T-helper 9 cell (primary cell): ENCODE measurements around the gene RNF43.
"Not testable (repeated sequence)": the region's sequence is repeated elsewhere in the genome, so short reads cannot be mapped to it uniquely, and the experiment has no call there.

Source experiments
- DNase-seq: peaks from one replicate; pipeline ENCODE4 v3.0.0-alpha.2; 2020

Gene RNF43

DNA sequence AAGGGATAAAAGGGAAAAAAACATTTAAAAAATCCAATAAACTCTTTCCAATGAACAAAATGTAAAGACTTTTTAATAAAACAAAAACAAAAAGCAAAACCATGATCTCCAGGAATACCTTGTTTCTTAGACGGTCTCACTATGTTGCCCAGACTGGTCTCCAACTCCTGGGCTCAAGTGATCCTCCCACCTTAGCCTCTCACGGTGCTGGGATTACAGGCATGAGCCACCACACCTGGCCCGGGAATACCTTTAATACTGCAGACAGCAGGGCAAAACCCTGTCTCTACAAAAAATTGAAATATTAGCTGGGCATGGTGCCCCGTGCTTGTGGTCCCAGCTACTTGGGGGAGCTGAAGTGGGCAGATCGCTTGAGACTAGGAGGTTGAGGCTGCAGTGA, 7.9 kb downstream of the RNF43 start:
- no peak for DNase-seq

DNA sequence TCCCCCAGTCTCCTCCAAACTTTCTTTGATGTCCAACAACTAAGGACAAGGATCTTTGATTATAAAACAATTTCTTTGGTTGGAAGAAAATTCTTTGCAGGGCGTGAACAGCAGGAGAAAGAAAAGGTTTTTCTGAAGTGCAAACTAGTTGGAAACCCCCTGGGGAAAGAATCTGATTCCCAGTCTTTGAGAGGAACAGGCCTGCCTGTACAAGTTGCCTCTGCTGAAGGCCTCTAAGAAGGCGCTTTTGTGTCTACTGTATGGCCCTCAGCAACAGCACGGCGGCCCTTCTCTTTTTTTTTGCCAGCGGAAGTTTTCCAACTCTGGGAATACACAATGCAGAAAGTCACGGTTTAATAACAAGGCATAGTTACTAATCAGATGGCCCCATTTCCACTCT, 14.0 kb downstream of the RNF43 start:
- no peak for DNase-seq

DNA sequence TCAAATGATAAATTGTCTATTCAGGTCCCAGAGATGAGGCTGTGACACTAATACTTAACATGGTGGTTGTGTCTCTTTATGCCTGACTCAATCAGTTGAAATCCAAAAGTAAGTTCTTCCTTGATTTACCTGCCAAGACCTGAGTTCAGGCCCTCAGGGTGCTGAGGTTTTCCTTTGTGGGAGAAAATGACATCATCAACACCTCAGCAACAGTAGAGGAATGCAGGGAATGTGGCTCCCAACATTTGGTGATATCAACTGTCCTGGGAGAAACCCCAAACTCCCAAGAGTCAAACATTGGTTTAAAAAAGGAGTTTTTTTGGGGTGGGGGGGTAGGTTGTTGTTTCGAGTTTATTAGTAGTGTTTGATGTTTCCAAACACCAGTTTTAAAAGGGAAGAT, 14.7 kb downstream of the RNF43 start:
- no peak for DNase-seq

DNA sequence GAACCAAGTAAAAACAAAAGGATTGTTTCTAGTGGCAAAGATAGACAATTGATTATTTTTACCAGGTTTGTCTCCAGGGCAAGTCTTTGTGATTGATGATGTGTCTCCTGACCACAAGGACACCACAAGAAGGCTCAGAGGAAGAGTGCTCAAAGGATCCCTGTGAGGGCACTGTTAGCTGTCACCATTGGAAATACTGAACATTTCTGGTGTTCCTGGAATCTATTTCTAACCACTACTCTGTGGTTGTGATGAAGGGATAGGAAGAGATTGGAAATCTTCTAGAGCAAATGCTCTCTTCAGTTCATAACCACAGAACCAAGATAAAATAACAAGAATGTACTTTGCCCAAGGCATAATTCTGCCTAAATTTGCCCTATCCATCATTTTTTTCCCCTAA, 15.3 kb downstream of the RNF43 start:
- no peak for DNase-seq

DNA sequence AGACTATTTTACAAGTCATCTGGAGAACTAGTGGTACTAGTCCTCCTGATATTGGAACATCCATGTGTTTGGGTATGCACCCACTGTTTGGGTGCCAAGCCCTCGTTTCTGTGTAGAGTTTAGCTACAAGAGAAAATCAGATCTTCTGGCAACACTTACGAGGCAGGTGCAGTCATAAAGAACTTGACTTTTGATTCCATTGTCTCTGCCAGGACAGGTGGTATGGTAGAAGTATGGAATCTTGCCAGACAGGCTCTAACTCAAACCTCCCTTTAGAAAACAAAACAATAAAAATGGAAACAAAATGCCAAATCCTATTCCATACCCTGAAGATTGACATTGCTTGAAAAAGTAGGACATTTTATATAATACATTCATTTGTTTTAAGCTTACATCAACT, 16.0 kb downstream of the RNF43 start:
- DNase-seq = no peak

DNA sequence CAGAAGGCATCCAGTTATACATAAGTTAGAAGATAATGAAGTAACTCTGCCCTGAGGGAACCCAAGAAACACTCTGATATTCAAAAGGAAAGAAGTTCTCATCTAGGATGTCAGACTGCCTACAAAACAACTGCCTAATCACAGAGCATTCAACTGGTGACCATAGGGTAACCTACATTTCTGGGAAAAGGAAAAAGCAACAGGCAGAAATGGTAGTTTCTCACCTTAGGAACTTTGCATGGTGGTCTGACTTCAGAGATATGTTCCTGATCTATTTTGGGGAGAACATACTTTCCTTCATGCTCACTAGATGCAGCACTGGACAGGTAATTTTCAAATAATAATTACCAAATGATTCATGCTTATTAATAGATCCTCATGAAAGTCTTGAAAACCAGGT, 16.5 kb downstream of the RNF43 start:
- no peak for DNase-seq

DNA sequence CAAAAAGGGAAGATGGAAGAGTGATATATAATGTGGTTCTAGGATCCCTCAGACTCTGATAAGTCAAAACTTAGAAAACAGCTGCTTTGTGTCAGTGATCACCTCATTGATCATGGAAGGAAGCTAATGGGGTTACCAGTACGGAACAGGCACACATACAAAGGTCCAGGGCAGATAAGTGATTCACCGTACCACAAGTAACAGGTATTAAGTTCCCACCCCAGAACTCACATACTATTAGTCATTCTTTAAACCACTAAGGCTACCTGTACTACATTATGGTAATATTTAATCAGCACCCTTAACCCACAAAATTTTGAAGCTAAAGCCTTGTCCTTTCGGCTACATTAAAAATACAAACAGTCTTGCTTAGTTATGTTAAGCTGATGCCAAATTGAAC, 17.4 kb downstream of the RNF43 start:
- no peak for DNase-seq

DNA sequence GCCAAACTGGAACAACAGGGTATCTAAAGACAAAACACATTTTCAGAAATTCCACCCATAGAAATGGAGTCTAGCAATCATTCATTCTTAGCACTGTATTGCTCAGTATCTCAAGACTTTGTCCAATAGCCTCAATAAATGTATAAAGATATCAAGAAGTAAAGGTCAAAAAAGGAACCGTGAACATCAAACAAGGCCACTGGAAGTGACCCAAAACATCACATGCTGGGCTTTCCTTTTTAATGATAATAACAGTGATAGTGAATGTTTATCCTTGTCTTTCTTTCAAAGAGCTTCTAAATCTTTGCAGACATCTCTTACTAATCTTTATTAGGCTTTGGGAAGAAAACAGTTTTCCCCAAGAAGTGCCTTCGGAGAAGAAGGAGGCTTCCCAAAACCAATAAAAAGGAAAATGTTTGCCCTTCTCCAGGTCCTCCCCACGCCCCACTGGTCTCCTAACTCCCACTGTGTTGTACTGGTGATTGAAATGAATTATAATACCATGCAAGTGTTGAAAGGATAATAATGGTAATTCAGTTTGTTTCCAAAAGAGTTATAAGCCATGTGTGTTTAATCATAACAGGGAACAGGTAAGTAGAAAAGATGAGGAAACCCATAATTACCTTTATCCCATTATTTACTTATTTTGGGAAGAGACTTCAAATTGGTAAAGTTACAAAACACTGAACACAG, 18.6 kb downstream of the RNF43 start:
- no peak for DNase-seq

DNA sequence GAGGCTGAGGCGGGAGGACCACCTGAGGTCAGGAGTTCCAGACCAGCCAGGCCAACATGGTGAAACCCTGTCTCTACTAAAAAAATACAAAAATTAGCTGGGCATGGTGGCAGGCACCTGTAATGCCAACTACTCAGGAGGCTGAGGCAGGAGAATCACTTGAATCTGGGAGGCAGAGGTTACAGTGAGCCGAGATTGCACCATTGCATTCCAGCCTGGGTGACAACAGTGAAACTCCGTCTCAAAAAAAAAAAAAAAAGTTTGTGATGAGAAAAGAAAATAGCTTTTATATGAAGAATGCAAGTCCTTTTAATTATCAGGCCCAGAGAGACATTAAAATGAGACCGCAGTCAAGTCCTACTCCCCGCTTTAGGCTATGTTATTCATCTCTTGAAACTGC, 19.9 kb downstream of the RNF43 start:
- not testable (repeated sequence) for DNase-seq

DNA sequence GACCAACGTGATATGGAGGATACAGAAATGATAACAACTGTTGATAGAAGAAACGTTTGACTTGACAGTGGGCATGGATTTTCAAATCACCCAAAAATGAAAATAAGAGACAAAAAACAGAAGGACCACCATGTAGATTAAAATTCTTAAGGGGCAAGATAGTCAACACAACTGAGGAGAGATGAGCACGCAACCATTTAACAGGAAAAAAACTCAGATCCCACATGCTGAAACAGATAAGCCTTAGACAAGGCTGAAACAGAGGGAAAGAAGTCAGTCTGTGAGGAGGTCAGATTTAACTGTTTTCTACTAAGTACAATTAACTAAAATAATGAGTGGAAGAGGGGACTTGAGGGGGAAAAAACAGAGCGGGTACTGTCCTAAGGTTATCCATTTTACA, 21.2 kb downstream of the RNF43 start:
- no peak for DNase-seq

DNA sequence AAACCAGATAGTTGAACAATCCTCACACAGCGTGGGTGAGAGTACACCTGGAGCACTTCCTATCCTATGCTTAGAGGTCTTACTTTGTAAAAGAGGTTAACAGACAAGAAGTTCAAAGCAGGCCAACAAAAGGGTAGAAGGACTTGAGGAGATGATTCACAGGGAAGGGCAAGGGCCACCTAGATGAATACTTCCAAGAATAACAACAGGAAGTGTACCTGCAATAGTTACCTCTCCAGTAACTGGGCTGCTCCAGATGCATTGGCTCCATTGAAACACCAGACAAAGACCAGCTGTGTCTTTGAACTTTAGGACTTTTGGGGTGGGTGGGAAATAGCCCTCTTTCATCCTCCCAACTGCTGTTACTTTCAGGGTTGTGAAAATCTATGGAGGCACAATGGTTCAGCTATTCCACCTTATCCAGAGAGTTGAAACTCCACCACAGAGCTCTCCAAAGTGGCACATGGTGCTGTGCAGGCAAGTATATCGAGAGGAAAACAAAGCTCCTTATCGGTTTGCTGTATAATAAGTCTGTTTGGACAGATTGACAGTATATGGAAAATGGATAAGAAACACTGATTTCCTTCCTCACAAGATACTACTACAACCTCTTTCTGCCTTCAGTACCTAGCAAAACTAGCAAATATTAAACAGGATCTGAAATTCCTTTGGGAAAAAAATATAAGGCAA, 22.7 kb downstream of the RNF43 start:
- DNase-seq = no peak

DNA sequence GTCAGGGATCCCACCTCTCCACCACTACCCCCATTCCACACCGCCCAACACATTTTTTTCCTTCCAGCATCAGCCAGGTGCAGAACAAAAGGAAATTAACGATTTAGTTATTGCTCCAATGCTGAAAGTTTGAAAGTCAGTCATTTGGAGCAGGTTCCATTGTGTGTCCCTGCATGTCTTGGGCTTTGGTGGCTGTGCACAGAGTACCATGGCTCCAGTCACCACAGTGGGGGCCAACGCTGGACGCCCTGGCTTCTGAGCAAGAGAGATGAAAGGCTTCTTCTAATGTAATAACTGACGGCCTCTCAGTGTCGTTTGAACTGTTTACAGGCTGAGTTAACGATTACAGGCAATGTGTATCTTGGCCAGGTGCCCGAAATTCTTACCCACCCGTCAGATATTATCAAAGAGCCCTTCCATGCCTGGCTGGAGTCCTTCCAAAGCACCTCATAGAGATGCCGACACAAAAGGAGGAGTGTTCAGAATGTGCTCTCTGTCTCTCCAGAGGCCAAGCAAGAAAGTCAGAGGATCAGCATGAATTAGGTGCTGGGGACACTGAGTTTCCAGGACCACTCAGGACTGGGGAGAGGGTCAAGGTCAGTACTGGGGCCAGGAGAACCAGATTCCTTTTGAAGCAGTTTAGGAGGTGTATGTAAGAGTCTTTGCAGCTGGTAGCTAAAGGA, 25.9 kb downstream of the RNF43 start:
- no peak for DNase-seq

DNA sequence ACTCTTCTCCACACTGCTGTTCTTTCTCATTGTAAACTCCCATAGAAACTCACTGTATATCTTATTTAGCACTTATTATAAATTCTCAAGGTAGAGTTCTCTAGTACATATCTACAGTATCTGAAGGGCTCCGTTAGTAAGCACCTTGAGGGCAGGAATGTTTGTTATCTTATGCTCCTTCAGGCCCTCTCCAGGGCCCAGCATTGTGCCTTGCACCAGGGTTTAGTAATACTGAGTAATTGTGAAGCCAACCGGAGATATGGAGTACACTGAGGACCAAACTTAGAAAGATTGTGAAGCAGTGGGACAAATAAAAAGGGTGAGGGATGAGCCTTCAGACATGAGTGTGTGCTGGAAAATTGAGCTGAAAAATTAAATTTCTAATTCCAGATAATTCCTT, 26.4 kb downstream of the RNF43 start:
- DNase-seq = no peak

DNA sequence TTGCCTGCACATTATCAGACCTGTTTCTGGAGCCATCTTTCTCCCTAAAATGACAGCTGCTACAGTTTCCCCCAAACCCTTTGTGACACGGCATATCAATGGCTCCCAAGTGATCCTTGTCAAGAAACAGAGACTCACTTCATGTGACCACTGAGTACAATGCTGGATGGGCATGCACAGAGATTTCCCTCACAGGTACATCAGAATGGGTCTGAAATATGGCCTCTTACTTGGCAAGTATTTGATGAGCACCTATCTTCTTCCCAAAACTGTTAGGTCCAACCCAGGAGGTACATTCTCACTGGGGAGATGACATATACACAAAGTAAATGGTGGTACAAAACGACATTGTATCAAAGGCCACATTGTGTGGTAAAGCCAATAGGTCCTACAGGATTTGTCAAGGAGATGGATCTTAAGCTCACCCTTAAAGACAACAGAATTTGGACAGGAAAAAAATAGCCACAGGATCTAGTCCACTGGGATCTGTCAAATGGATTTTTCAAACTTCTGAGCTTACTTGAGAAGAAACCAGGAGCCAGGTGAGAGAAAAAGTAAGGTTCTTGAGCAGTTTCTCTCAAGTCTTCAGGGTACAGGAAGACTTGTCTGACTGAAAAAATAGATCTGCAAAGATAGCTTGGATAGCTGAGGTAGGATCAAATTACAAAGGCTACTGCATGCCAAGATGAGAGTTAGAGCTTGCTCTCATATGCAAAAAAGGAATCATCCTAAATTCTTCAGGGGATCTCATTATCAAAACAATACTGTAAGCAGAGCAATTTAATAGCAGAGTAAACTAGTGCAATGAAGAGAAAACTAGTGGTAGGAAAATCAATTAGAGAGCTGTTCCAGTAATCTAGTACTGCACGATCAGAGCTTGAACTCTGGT, 28.8 kb downstream of the RNF43 start:
- no peak for DNase-seq

DNA sequence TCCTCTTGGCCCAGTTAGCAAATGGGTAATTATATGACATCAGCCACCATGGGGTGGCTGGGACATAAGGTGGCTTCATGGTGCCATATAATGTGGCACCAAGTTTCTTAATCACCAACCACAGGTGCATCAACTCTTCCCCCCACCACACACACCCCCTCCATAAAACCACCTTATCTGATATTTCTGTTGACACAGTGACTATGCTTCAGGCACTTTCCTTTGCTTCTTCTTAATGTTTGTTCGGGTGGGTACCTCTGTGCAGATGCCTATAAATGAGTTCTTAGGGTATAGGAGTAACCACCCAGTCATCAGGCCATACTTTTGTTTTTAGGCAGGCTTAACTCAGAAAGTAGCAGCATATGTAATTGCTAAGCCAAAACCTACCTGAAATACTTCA, 29.5 kb downstream of the RNF43 start:
- no peak for DNase-seq

DNA sequence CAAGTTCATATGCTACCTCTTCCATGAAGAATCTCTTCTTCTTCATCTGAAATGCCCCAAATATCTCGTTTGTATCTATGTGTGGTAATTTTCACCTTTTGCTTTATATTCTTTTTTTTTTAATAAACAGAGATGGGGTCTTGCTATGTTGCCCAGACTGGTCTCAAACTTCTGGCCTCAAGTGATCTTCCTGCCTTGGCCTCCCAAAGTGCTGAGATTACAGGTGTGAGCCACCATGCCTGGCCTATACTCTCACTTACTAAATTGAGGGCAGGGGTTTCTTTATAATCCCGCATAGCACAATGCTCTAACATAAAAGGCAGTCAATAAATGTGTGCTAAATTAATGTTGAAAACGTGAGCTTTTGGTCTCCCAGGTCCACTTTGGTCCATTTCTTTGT, 30.6 kb downstream of the RNF43 start:
- no peak for DNase-seq

DNA sequence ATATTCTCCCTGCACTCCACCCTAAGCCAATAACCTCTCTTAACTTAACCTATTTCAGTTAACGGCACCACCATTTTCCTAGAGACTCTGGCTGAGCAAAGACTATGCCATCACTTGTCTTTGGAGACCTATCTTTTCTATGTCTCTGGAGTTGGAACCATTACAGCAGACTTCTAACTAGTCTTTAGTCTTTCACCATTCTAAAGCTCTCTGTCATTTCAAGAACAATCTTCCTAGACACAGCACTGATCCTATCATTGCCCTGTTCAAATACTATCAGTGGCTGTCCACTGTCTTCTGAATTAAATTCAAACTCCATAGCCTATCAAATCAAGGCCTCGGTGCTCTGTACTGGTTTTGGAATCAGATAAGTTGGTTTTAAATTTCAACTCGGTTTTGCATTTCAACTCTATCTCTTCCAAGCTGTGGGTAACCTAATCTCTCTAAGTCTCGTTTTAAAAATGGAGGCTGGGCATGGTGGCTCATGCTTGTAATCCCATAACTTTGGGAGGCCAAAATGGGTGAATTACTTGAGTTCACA, 31.9 kb downstream of the RNF43 start:
- no peak for DNase-seq

DNA sequence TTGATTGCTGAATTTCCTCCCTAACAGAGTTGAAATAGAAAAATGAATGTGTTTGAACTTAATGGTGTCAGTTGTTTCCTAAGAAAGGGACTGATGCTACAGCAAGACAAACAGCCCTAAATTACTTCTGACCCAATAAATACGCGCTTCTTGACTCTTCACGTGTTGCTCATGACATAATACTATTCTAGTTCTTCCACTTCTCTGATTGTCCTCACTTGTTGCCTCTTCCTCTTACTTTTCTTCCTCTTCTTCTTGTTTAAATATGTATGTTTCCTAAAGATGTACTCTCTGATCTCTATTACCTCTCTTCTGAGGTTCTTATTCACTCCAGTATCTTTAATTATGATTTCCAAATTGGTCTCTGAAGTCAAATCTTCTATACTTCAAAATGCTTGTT, 32.4 kb downstream of the RNF43 start:
- no peak for DNase-seq

DNA sequence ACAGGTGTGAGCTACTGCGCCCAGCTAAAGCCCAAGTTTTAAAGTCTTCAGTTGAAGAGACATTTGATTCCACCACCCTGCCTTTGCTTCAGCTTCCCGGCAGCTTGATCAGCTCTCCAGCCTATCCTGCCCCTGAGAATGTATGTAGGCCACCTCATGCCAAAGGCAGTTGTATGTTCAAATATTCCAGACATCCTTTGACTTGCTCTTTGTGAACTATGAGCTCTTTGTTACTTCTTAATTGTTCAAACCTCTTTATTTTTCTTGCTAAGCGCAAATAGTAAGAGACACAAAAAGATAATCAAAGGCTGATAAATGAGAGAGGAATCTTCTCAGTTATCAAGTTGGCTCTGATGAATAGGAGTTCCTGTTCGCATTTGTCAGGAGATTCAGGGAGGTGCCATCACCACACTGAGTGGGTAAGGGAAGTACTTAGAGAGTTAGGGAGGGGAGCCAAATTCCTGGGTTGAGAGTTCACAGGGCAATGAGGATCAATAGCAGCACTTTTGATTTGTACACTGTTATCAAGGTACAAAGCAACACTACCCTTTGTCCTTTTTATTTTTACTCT, 33.4 kb downstream of the RNF43 start:
- no peak for DNase-seq

DNA sequence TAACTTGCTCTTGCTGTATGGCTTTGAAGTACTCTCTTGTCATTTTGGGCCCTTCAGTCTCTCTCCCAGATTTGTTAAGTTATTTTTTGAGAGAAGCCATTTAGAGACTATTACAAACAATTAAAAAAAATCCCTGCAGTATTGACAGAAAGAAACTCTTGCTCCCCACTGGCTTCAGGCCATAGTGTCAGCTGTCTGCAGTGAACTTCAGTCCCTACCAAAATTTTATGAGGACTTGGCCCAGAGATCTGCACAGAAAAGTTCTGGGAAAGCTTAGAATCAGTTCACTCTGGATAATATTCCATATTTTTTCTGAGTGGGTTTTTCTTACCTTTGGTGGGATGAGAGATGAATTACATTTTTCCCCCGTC, 34.5 kb downstream of the RNF43 start:
- DNase-seq = no peak

DNA sequence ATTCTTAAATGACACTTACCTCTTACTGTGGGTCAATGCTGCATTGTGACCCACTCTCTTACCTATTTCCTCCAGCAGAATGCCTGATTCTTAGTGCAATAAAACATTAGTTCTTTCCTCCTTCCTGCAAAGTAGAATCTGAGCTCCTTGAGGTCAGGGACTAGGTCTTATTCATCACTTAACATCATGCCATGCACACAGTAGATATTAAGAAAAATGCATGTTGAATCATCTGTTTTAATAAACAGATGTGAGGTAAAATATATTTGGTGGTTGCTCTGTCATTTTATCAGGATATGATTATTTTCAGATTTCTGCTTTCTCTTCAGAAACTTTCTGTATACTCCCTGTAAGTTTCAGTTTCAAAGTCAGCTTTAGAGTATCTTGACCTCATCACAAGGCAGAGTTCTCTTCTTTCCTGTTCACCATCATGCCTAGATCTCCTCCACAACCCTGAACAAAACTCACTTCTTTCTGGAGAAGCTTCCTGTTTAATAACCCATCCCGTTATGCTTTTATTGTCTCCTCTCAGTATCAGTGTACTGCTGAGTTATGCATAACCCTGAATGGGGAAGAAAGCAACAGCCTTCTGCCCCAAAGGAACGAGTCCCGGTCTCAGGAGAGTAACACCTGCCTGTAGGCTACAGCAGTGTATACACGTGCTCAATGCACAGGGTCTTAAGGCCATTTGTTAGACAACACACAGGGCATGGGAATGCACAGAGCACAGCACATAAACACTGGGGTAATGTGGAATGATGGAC, 35.0 kb downstream of the RNF43 start:
- no peak for DNase-seq
